H1 (cell line): ENCODE data around the gene SLC27A2. TPM values are rescaled to one million over a fixed set of nuclear protein-coding genes. Genes with fewer than 3 reads are reported as not detected.

Experiments used
- CTCF ChIA-PET: fragments of 300-600 bp; sonication (Branson Sonifier 250); formaldehyde crosslinking; loops from one replicate; lab custom pipeline; 2021; ENCODE audit not compliant: partially characterized antibody; lab: Charles Lee
- POLR2A ChIA-PET: fragments of 300-600 bp; sonication (Branson Sonifier 250); formaldehyde crosslinking; loops from one replicate; lab custom pipeline; 2021; ENCODE audit warnings: inconsistent platforms; ENCODE audit not compliant: partially characterized antibody; lab: Charles Lee
- DNase-seq, 2 experiments: peaks; one replicate each; pipeline versions ENCODE4 v3.0.0 to v3.0.0-alpha.2; 2010 to 2022; ENCODE audit warnings: low spot score in 2 of 2, low read depth in 1 of 2, mixed read lengths in 1 of 2
- FAIRE-seq: peaks from 2 replicates; lab custom pipeline; 2011; peaks lifted over from hg19 to GRCh38; lab: Jason Lieb, UNC
- H2AFZ ChIP-seq: 2 replicates; pipeline ENCODE4 v1.8.1; 2012; ENCODE audit warnings: low read length, inconsistent platforms
- H2AK5ac ChIP-seq: 2 replicates; pipeline ENCODE4 v1.6.1; 2013; ENCODE audit warnings: low read depth, low read length
- H2BK120ac ChIP-seq: replicated peaks from 2 replicates; pipeline ENCODE3; 2013; ENCODE audit warnings: low read depth, low read length, inconsistent platforms
- H2BK12ac ChIP-seq: 2 replicates; pipeline ENCODE4 v1.6.1; 2013; ENCODE audit warnings: low read depth, low read length
- H2BK15ac ChIP-seq: 2 replicates; pipeline ENCODE4 v1.6.1; 2013; ENCODE audit warnings: low read length
- H2BK20ac ChIP-seq: 2 replicates; pipeline ENCODE4 v1.6.1; 2013; ENCODE audit warnings: low read length
- H2BK5ac ChIP-seq: 2 replicates; pipeline ENCODE4 v1.6.1; 2013; ENCODE audit warnings: low read depth, low read length
- H3K14ac ChIP-seq: 2 replicates; pipeline ENCODE4 v1.6.1; 2013; ENCODE audit warnings: inconsistent platforms; ENCODE audit not compliant: insufficient read length
- H3K18ac ChIP-seq: 2 replicates; pipeline ENCODE4 v1.6.1; 2013; ENCODE audit warnings: low read length; ENCODE audit errors: extremely low read depth
- H3K23ac ChIP-seq: 2 replicates; pipeline ENCODE4 v1.6.1; 2013; ENCODE audit warnings: inconsistent platforms; ENCODE audit not compliant: insufficient read length
- H3K23me2 ChIP-seq: 2 replicates; pipeline ENCODE4 v1.6.1; 2013; ENCODE audit warnings: low read depth, low read length
- H3K27ac ChIP-seq: 2 replicates; pipeline ENCODE4 v1.6.1; 2011; ENCODE audit warnings: low read depth, low read length, inconsistent platforms
- H3K27me3 ChIP-seq, 4 experiments: replicated peaks in 1 of 4; 1 replicate in 1 of 4; 2 replicates in 3 of 4; pipeline versions ENCODE4 v1.6.1 to v1.8.1; 2011 to 2013; ENCODE audit warnings: low read length in 3 of 4, mild to moderate bottlenecking in 3 of 4, inconsistent platforms in 2 of 4, mixed read lengths in 2 of 4, moderate library complexity in 1 of 4; ENCODE audit not compliant: control insufficient read depth in 3 of 4, insufficient read depth in 3 of 4; ENCODE audit errors: extremely low read depth in 1 of 4
- H3K36me3 ChIP-seq, 4 experiments: 2 replicates each; pipeline versions ENCODE4 v1.6.1 to v1.8.1; 2011 to 2013; ENCODE audit warnings: mild to moderate bottlenecking in 4 of 4, low read length in 3 of 4, moderate library complexity in 2 of 4, control low read depth in 1 of 4, inconsistent platforms in 1 of 4; ENCODE audit not compliant: insufficient read depth in 4 of 4, control insufficient read depth in 2 of 4
- H3K4ac ChIP-seq: replicated peaks from 2 replicates; pipeline ENCODE3; 2013; ENCODE audit warnings: low read length, low read depth, mixed read lengths, inconsistent platforms; ENCODE audit not compliant: insufficient read length
- H3K4me1 ChIP-seq, 4 experiments: replicated peaks in 1 of 4; 1 replicate in 1 of 4; 2 replicates in 3 of 4; pipeline versions ENCODE4 v1.6.1 to v1.8.1; 2011 to 2013; ENCODE audit warnings: low read length in 3 of 4, inconsistent platforms in 2 of 4, mixed read lengths in 1 of 4; ENCODE audit not compliant: insufficient read depth in 4 of 4, control insufficient read depth in 3 of 4
- H3K4me2 ChIP-seq, 2 experiments: 2 replicates each; pipeline versions ENCODE4 v1.6.1 to v1.8.1; 2011 to 2013; ENCODE audit warnings: low read depth in 2 of 2, low read length in 2 of 2, control low read depth in 1 of 2, inconsistent platforms in 1 of 2, mild to moderate bottlenecking in 1 of 2; ENCODE audit not compliant: insufficient read depth in 1 of 2
- H3K4me3 ChIP-seq, 4 experiments: fragments of 200-600, 300-600 bp in 1 of 4; sonication (generic), shearing (Covaris generic), sonication (Bioruptor Twin) in 1 of 4; 2 replicates each; pipeline versions ENCODE4 v1.5.1 to v1.8.1; 2011 to 2016; ENCODE audit warnings: low read length in 4 of 4, low read depth in 3 of 4, control low read depth in 2 of 4, inconsistent platforms in 2 of 4, mild to moderate bottlenecking in 2 of 4, mixed read lengths in 1 of 4, moderate library complexity in 1 of 4; ENCODE audit not compliant: insufficient read depth in 2 of 4; ENCODE audit errors: extremely low read depth in 1 of 4
- H3K56ac ChIP-seq: replicated peaks from 2 replicates; pipeline ENCODE3; 2013; ENCODE audit warnings: low read depth, mild to moderate bottlenecking, mixed read lengths, low read length, inconsistent platforms; ENCODE audit not compliant: insufficient read length
- H3K79me1 ChIP-seq: 2 replicates; pipeline ENCODE4 v1.6.1; 2013; ENCODE audit warnings: low read depth, low read length, control low read depth
- H3K79me2 ChIP-seq, 2 experiments: 2 replicates each; pipeline versions ENCODE4 v1.6.1 to v1.8.1; 2012 to 2013; ENCODE audit warnings: low read length in 2 of 2, mild to moderate bottlenecking in 2 of 2, inconsistent platforms in 1 of 2; ENCODE audit not compliant: insufficient read depth in 2 of 2, control insufficient read depth in 1 of 2
- H3K9ac ChIP-seq, 4 experiments: replicated peaks in 1 of 4; 1 replicate in 1 of 4; 2 replicates in 3 of 4; pipeline versions ENCODE4 v1.6.1 to v1.8.1; 2011 to 2013; ENCODE audit warnings: low read depth in 3 of 4, low read length in 3 of 4, control low read depth in 2 of 4, mild to moderate bottlenecking in 2 of 4, moderate library complexity in 2 of 4, inconsistent platforms in 1 of 4; ENCODE audit errors: extremely low read depth in 1 of 4
- H3K9me3 ChIP-seq, 2 experiments: 2 replicates each; pipeline versions ENCODE4 v1.6.1 to v1.8.1; 2012 to 2013; ENCODE audit warnings: mild to moderate bottlenecking in 2 of 2, moderate library complexity in 2 of 2, control low read depth in 1 of 2, inconsistent platforms in 1 of 2, low read depth in 1 of 2, low read length in 1 of 2, mixed read lengths in 1 of 2; ENCODE audit not compliant: insufficient read depth in 2 of 2
- H4K20me1 ChIP-seq, 2 experiments: replicated peaks in 1 of 2; 2 replicates each; pipeline versions ENCODE3 to v1.8.1; 2011 to 2013; ENCODE audit warnings: inconsistent platforms in 2 of 2, low read length in 2 of 2, mild to moderate bottlenecking in 1 of 2; ENCODE audit not compliant: insufficient read depth in 2 of 2, control insufficient read depth in 1 of 2
- H4K5ac ChIP-seq: 2 replicates; pipeline ENCODE4 v1.6.1; 2013; ENCODE audit warnings: low read length, low read depth, mixed read lengths, inconsistent platforms; ENCODE audit not compliant: insufficient read length
- H4K8ac ChIP-seq: 2 replicates; pipeline ENCODE4 v1.8.0; 2013; ENCODE audit warnings: mild to moderate bottlenecking, moderate library complexity, low read length, inconsistent platforms; ENCODE audit not compliant: insufficient read depth; ENCODE audit errors: extremely low read depth
- H4K91ac ChIP-seq: replicated peaks from 2 replicates; pipeline ENCODE3; 2013; ENCODE audit warnings: low read length, mixed read lengths, inconsistent platforms; ENCODE audit not compliant: insufficient read length
- E2F6 ChIP-seq: IDR thresholded peaks from 2 replicates; pipeline ENCODE4 v1.6.1; 2012; ENCODE audit warnings: inconsistent platforms
- EP300 ChIP-seq, 2 experiments: IDR thresholded peaks; 1 replicate in 1 of 2; 2 replicates in 1 of 2; pipeline ENCODE4 v1.6.1; 2011 to 2012; ENCODE audit warnings: low read depth in 2 of 2, low read length in 2 of 2, mild to moderate bottlenecking in 2 of 2, borderline replicate concordance in 1 of 2, inconsistent platforms in 1 of 2, moderate library complexity in 1 of 2
- NANOG ChIP-seq: IDR thresholded peaks from 2 replicates; pipeline ENCODE4 v1.6.1; 2011; ENCODE audit warnings: low read length, low read depth, mild to moderate bottlenecking, inconsistent platforms; ENCODE audit not compliant: insufficient read depth, poor library complexity, severe bottlenecking
- RFX5 ChIP-seq: IDR thresholded peaks from 2 replicates; pipeline ENCODE4 v1.6.1; 2011; ENCODE audit warnings: low read depth, low read length, improper control_type of control experiment, borderline replicate concordance
- RNF2 ChIP-seq: fragments of 200-900, 300-1000 bp; sonication (generic); IDR thresholded peaks from 2 replicates; pipeline ENCODE4 v1.7.1; 2016; ENCODE audit warnings: borderline replicate concordance, low read depth, mild to moderate bottlenecking, antibody characterized with exemption, low read length; ENCODE audit not compliant: poor library complexity, severe bottlenecking; ENCODE audit errors: missing control alignments
- SIRT6 ChIP-seq: IDR thresholded peaks from one replicate; pipeline ENCODE4 v1.7.1; 2012; ENCODE audit warnings: low read length, inconsistent platforms
- WGBS, 2 experiments: shearing (Covaris generic) in 1 of 2; methylation state at CpG; one replicate each; pipeline versions ENCODE4 v1.1.6 to v1.1.7; 2013 to 2015; ENCODE audit warnings: low lambda C conversion rate in 2 of 2, mixed read lengths in 2 of 2, inconsistent platforms in 1 of 2, low coverage in 1 of 2, missing lambda C conversion rate in 1 of 2; ENCODE audit not compliant: insufficient replicate concordance in 2 of 2, insufficient coverage in 1 of 2, insufficient read length in 1 of 2; ENCODE audit errors: extremely low coverage in 1 of 2, missing lambda C conversion rate in 1 of 2; 5-methylcytosine and 5-hydroxymethylcytosine counted together
- polyA plus RNA-seq, 7 experiments: library from polyadenylated mRNA; depleted of rRNA in 3 of 7; stranded (reverse) in 5 of 7; unstranded in 2 of 7; fragments of >200 nt in 5 of 7; fragments of 200-250 nt in 2 of 7; gene quantifications; 1 replicate in 5 of 7; 2 replicates in 1 of 7; 4 replicates in 1 of 7; pipeline versions ENCODE4 v1.2.1 to v1.2.3, GENCODE V29; 2011 to 2013; ENCODE audit warnings: missing spikeins in 2 of 7, mixed read lengths in 2 of 7
- total RNA-seq: library from RNA; stranded (reverse); fragmentation: NEBNext Ultra II Directional; extraction: Animal tissue kit (Norgen Biotek cat#: 25700); gene quantifications from 2 replicates; pipeline ENCODE4 v1.2.1, GENCODE V29; 2021

SLC27A2 gene
- total and polyA plus RNA-seq, 2 of the 8 experiments (the other 6 are each of a cell fraction or from before 2014, with no cell fraction given): 5.6 to 5.8 TPM

GRCh38 chr15:50227076-50227475 lies 45.1 kb downstream of the SLC27A2 start:
- no peak overlapping the region for H2AFZ ChIP-seq
- no peaks in the 10 kb centered on the region for H3K4me1 ChIP-seq
- H3K79me1 ChIP-seq: no peaks in the 10 kb centered on the region
- no peak overlapping the region for H3K4ac ChIP-seq
- H3K79me2 ChIP-seq: no peaks in the 10 kb centered on the region; a peak in 1 of 4 replicates
- H4K5ac ChIP-seq: no peak overlapping the region
- H3K56ac ChIP-seq: no peak overlapping the region
- no peak overlapping the region for H3K14ac ChIP-seq
- no peak overlapping the region for H2BK120ac ChIP-seq
- H3K18ac ChIP-seq: no peak overlapping the region
- ChIA-PET CTCF (no interaction called here), POLR2A (no interaction called here)
- no peak overlapping the region for H4K8ac ChIP-seq
- H2BK5ac ChIP-seq: no peak overlapping the region
- no peak overlapping the region for H3K9ac ChIP-seq
- H2BK15ac ChIP-seq: no peak overlapping the region
- no peaks in the 10 kb centered on the region for H3K9me3 ChIP-seq
- H3K23me2 ChIP-seq: no peaks in the 10 kb centered on the region
- H4K91ac ChIP-seq: no peak overlapping the region
- 92% methylated on average over 5 of the region's 5 CpGs; no CpG with 5 or more reads in 1 of the 2 experiments for WGBS, 2 experiments
- H2BK12ac ChIP-seq: no peak overlapping the region
- H3K27me3 ChIP-seq: no peaks in the 10 kb centered on the region
- peaks cover 0 to 3% (median 0%) of the 10 kb centered on the region in 4 experiments; a peak in 2 of 8 replicates for H3K36me3 ChIP-seq
- H3K27ac ChIP-seq: no peak overlapping the region
- no peak overlapping the region for H3K23ac ChIP-seq
- H3K4me2 ChIP-seq: no peak overlapping the region
- TF ChIP-seq RNF2 (no peak), E2F6 (no peak), RFX5 (no peak), EP300 (IDR thresholded peaks at IDR 0.05; ENCODE audit: borderline replicate concordance in 1 of 2, low read depth in 2 of 2, low read length in 2 of 2) (no peak), SIRT6 (no peak), NANOG (no peak)
- no peak overlapping the region for H3K4me3 ChIP-seq
- no peaks in the 10 kb centered on the region for H4K20me1 ChIP-seq
- H2BK20ac ChIP-seq: no peak overlapping the region
- DNase-seq (peak in 1 of 2 experiments; percentile 13), FAIRE-seq (no peak)
- H2AK5ac ChIP-seq: no peak overlapping the region
